Caco-2 (cell line): Measurements from ENCODE around the gene SRSF12. TPM values are rescaled to one million over a fixed set of nuclear protein-coding genes. Genes with fewer than 3 reads are reported as not detected.

Experiments
- BruUV-seq: library from RNA; stranded (reverse); fragments of 400-500 nt; replicated peaks from 2 replicates; lab custom pipeline; 2021; lab: Mats Ljungman, UMichigan
- CTCF ChIA-PET: fragments of 300-600 bp; sonication (Branson Sonifier 250); formaldehyde crosslinking; loops from one replicate; lab custom pipeline; 2022; ENCODE audit warnings: antibody characterized with exemption; lab: Charles Lee
- POLR2A ChIA-PET: fragments of 300-600 bp; sonication (Branson Sonifier 250); formaldehyde crosslinking; loops from one replicate; lab custom pipeline; 2022; ENCODE audit warnings: antibody characterized with exemption; lab: Charles Lee
- DNase-seq, 2 experiments: peaks; one replicate each; pipeline versions ENCODE4 v3.0.0 to v3.0.0-alpha.2; 2020 to 2022
- H3K27me3 ChIP-seq: replicated peaks from 2 replicates; pipeline ENCODE4 v1.6.0; 2011; ENCODE audit warnings: low read length; ENCODE audit not compliant: control insufficient read depth, insufficient read depth
- H3K36me3 ChIP-seq: 2 replicates; pipeline ENCODE4 v1.5.1; 2011; ENCODE audit warnings: low read length; ENCODE audit not compliant: control insufficient read depth, insufficient read depth
- H3K4me1 ChIP-seq: fragments of 250-450 bp; sonication (Bioruptor Pico); 2 replicates; pipeline ENCODE4 v1.5.1; 2020; ENCODE audit warnings: mild to moderate bottlenecking
- H3K4me3 ChIP-seq: 2 replicates; pipeline ENCODE4 v1.5.1; 2011; ENCODE audit warnings: low read depth, mild to moderate bottlenecking, control low read depth, low read length
- H3K9me3 ChIP-seq: fragments of 250-450 bp; sonication (Bioruptor Pico); 2 replicates; pipeline ENCODE4 v1.5.1; 2020; ENCODE audit warnings: mild to moderate bottlenecking, moderate library complexity
- H3K27ac Mint-ChIP-seq: one replicate; pipeline ENCODE4 v1.8.0; 2022; ENCODE audit warnings: mixed read lengths; ENCODE audit not compliant: unreplicated experiment
- H3K27me3 Mint-ChIP-seq: one replicate; pipeline ENCODE4 v1.8.0; 2022; ENCODE audit warnings: mixed read lengths; ENCODE audit not compliant: insufficient read depth, unreplicated experiment
- H3K36me3 Mint-ChIP-seq: one replicate; pipeline ENCODE4 v1.8.0; 2022; ENCODE audit warnings: mild to moderate bottlenecking, mixed read lengths; ENCODE audit not compliant: insufficient read depth, unreplicated experiment
- H3K4me1 Mint-ChIP-seq: one replicate; pipeline ENCODE4 v1.8.0; 2022; ENCODE audit warnings: low read depth, mixed read lengths; ENCODE audit not compliant: unreplicated experiment
- H3K4me3 Mint-ChIP-seq: one replicate; pipeline ENCODE4 v1.8.0; 2022; ENCODE audit warnings: mild to moderate bottlenecking, moderate library complexity, mixed read lengths; ENCODE audit not compliant: unreplicated experiment
- H3K9me3 Mint-ChIP-seq: one replicate; pipeline ENCODE4 v1.8.0; 2022; ENCODE audit warnings: mixed read lengths; ENCODE audit not compliant: unreplicated experiment
- intact Hi-C: fragments of 100-400 bp; cut with micrococcal nuclease; formaldehyde crosslinking; loops from one replicate; pipeline ENCODE4 v1.10.0; 2022; ENCODE audit not compliant: unreplicated experiment
- total RNA-seq: library from RNA; stranded (reverse); gene quantifications from 2 replicates; pipeline ENCODE4 v1.2.3, GENCODE V29; 2022
- TF ChIP-seq, protein P1 (sequence below), 2 experiments: fragments of 200-600 bp in 1 of 2; IDR thresholded peaks; 1 replicate in 1 of 2; 2 replicates in 1 of 2; pipeline versions ENCODE4 v1.5.1 to v1.8.0; 2011 to 2022; ENCODE audit warnings: antibody characterized with exemption in 1 of 2, control low read depth in 1 of 2, inconsistent platforms in 1 of 2, low read depth in 1 of 2, low read length in 1 of 2, mild to moderate bottlenecking in 1 of 2, moderate library complexity in 1 of 2; ENCODE audit not compliant: insufficient read depth in 1 of 2, severe bottlenecking in 1 of 2, unreplicated experiment in 1 of 2

Gene SRSF12
- total RNA-seq, 1 experiment from 2014 or later, result 0.79 TPM

DNA sequence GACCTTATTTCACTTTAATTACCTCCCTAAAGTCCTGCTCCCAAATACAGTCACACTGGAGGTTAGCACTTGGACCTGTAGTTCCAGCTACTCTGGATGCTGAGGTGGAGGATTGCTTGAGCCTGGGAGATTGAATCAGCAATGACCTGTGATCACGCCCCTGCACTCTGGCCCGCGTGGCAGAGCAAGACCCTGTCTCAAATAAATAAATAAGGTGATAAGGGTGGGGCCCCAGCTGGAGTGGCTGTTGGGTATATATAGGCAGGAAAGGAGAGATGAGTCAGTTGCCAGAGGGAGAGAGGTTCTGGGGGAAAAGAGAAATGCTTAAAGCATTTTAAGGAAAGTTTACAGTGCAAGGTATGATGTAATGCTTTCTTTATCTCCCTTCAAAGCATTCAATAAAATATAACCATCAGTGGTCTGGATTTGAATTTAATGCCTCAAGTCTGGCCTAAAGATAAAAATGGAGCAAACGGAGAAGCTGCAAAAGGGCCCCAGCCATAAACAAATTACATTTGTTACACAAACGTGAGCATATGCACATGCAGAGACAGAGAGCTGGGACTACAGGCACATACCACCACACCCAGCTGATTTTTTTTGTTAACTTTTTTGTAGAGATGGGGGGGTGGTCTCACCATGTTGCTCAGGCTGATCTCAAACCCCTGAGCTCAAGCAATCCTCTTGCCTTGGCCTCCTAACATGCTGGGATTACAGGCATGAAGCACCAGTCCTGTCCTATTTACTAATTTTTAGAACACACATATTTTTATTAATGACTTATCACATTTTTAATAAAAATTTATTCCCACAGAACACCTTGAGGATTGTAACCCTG lies 21.9 kb upstream of the SRSF12 start:
- intact Hi-C loops, result loop anchor here (2.0 kb wide), 2 partner anchors 17 to 59 kb away; partner anchors contain the start of gene PNRC1
- peak; percentile 45 to 62 for DNase-seq
- BruUV-seq, result TSS peak; percentile 65
- Mint-ChIP-seq H3K9me3 (no peaks in the 10 kb centered on the region), H3K4me3 (peak overlapping the region; percentile 48), H3K27ac (peak overlapping the region; percentile 77), H3K4me1 (peaks cover 33% of the 10 kb centered on the region), H3K36me3 (no peaks in the 10 kb centered on the region), H3K27me3 (no peaks in the 10 kb centered on the region)
- no peaks in the 10 kb centered on the region for H3K36me3 ChIP-seq
- CTCF ChIA-PET, result interaction anchor here (0.6 to 1.2 kb wide), 3 partner anchors 23 to 157 kb away, joined by 3 to 4 read pairs (median 3); no protein-coding TSS in a partner anchor
- TF ChIP-seq, protein P1, sequence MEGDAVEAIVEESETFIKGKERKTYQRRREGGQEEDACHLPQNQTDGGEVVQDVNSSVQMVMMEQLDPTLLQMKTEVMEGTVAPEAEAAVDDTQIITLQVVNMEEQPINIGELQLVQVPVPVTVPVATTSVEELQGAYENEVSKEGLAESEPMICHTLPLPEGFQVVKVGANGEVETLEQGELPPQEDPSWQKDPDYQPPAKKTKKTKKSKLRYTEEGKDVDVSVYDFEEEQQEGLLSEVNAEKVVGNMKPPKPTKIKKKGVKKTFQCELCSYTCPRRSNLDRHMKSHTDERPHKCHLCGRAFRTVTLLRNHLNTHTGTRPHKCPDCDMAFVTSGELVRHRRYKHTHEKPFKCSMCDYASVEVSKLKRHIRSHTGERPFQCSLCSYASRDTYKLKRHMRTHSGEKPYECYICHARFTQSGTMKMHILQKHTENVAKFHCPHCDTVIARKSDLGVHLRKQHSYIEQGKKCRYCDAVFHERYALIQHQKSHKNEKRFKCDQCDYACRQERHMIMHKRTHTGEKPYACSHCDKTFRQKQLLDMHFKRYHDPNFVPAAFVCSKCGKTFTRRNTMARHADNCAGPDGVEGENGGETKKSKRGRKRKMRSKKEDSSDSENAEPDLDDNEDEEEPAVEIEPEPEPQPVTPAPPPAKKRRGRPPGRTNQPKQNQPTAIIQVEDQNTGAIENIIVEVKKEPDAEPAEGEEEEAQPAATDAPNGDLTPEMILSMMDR (IDR thresholded peaks at IDR 0.05; ENCODE audit: insufficient read depth in 1 of 2, low read depth in 1 of 2, low read length in 1 of 2, severe bottlenecking in 1 of 2, unreplicated experiment in 1 of 2), result no peak
- POLR2A ChIA-PET, result interaction anchor here (1.4 kb wide), 1 partner anchor 59 kb away, joined by 5 read pairs; the partner anchor contains the start of gene PNRC1
- no peaks in the 10 kb centered on the region for H3K27me3 ChIP-seq
- peaks cover 28% of the 10 kb centered on the region for H3K4me1 ChIP-seq
- no peak overlapping the region for H3K4me3 ChIP-seq
- no peaks in the 10 kb centered on the region for H3K9me3 ChIP-seq

DNA sequence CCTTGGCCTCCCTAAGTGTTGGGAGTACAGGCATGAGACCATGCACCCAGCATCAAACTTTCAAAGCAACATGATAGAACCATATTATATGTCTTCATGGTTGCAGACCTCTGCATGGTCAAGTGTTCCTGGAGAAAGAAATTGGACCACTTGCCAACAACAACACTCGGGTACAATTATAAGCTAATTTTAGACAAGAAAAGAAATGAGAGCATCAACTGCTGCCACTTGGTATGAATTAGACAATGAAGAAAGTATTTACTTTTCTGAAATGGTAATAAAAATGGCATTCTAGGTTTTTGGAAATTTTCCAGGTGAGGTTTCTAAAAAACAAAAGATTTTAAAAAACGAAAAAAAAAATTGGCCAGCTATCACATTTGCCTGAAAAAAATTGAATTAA lies 20.3 kb upstream of the SRSF12 start:
- H3K27me3 Mint-ChIP-seq, result no peaks in the 10 kb centered on the region
- H3K27ac Mint-ChIP-seq, result no peak overlapping the region
- no peak overlapping the region for H3K4me3 ChIP-seq
- ChIA-PET CTCF (no interaction called here), POLR2A (no interaction called here)
- H3K27me3 ChIP-seq, result no peaks in the 10 kb centered on the region
- H3K9me3 Mint-ChIP-seq, result peaks cover 6% of the 10 kb centered on the region
- no peak for DNase-seq
- H3K4me3 Mint-ChIP-seq, result no peak overlapping the region
- H3K36me3 Mint-ChIP-seq, result no peaks in the 10 kb centered on the region
- H3K36me3 ChIP-seq, result peaks cover 1% of the 10 kb centered on the region; the same call in 1 of the 2 replicates
- intact Hi-C loops, result no loop called here
- 0 out of 2 replicates have a peak, but pooled peaks cover 4% of the 10 kb centered on the region for H3K9me3 ChIP-seq
- peaks cover 28% of the 10 kb centered on the region for H3K4me1 Mint-ChIP-seq
- no TSS peak for BruUV-seq
- TF ChIP-seq, protein P1 (IDR thresholded peaks at IDR 0.05; ENCODE audit: insufficient read depth in 1 of 2, low read depth in 1 of 2, low read length in 1 of 2, severe bottlenecking in 1 of 2, unreplicated experiment in 1 of 2), result no peak
- H3K4me1 ChIP-seq, result peaks cover 28% of the 10 kb centered on the region

DNA sequence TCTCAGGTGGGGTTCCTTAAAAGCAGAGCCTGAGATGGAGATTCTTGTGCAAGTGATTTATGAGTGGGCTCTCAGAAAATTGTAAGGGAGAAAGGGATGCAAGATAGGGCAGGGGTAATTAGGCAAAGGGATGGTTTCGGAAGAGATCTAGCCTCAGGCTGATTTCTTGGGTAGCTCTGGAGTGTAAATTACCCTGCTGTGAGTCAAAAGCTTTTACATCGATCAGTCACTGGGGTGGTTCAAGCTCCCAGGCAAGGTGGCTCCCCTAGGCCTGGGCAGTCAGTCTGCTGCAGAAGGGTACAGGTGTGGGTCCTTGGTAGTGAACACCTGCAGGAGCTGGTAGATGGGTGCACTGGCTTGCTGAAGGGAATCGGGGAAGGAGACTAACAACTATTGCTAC lies 16.9 kb upstream of the SRSF12 start:
- H3K9me3 Mint-ChIP-seq, result peaks cover 6% of the 10 kb centered on the region
- TF ChIP-seq, protein P1 (IDR thresholded peaks at IDR 0.05; ENCODE audit: insufficient read depth in 1 of 2, low read depth in 1 of 2, low read length in 1 of 2, severe bottlenecking in 1 of 2, unreplicated experiment in 1 of 2), result no peak
- Histone ChIP-seq H3K4me3 (no peak overlapping the region), H3K4me1 (peaks cover 13% of the 10 kb centered on the region), H3K27me3 (no peaks in the 10 kb centered on the region), H3K36me3 (peaks cover 1% of the 10 kb centered on the region; the same call in 1 of the 2 replicates), H3K9me3 (0 out of 2 replicates have a peak, but pooled peaks cover 4% of the 10 kb centered on the region)
- POLR2A ChIA-PET, result no interaction called here
- H3K27me3 Mint-ChIP-seq, result no peaks in the 10 kb centered on the region
- BruUV-seq, result no TSS peak
- CTCF ChIA-PET, result no interaction called here
- intact Hi-C loops, result no loop called here
- H3K4me1 Mint-ChIP-seq, result peaks cover 7% of the 10 kb centered on the region
- no peak overlapping the region for H3K4me3 Mint-ChIP-seq
- H3K36me3 Mint-ChIP-seq, result no peaks in the 10 kb centered on the region
- H3K27ac Mint-ChIP-seq, result no peak overlapping the region
- DNase-seq, result no peak
